Endothelial cell of umbilical vein (primary cell): Measurements from ENCODE around the gene RHOXF2. TPM values are rescaled to one million over a fixed set of nuclear protein-coding genes. Genes with fewer than 3 reads are reported as not detected.

ENCODE experiments used
- BruUV-seq: library from RNA; stranded (reverse); fragments of 400-500 nt; replicated peaks from 2 replicates; lab custom pipeline; 2021; lab: Mats Ljungman, UMichigan
- CTCF ChIA-PET: fragments of 300-600, 350-600 bp; sonication (Branson Sonifier 250); formaldehyde crosslinking; loops from one replicate; lab custom pipeline; 2021; ENCODE audit warnings: antibody characterized with exemption, inconsistent platforms; lab: Charles Lee
- POLR2A ChIA-PET: fragments of 300-600, 350-600 bp; sonication (Branson Sonifier 250); formaldehyde crosslinking; loops from one replicate; lab custom pipeline; 2021; ENCODE audit warnings: antibody characterized with exemption, inconsistent platforms; lab: Charles Lee
- DNase-seq: peaks from one replicate; pipeline ENCODE4 v3.0.0-alpha.2; 2011; ENCODE audit warnings: low read depth, low spot score
- FAIRE-seq: peaks from 2 replicates; lab custom pipeline; 2011; peaks lifted over from hg19 to GRCh38; lab: Jason Lieb, UNC
- H2AFZ ChIP-seq: 2 replicates; pipeline ENCODE4 v1.6.0; 2012; ENCODE audit warnings: low read depth, low read length, control low read depth, inconsistent platforms
- H3K27ac ChIP-seq: 2 replicates; pipeline ENCODE4 v1.5.1; 2011; ENCODE audit warnings: low read depth, mild to moderate bottlenecking, control low read depth, low read length, moderate library complexity; ENCODE audit not compliant: insufficient read depth
- H3K27me3 ChIP-seq, 2 experiments: 2 replicates each; pipeline versions ENCODE4 v1.6.0 to v1.6.1; 2011; ENCODE audit warnings: low read length in 2 of 2, mixed read lengths in 1 of 2; ENCODE audit not compliant: control insufficient read depth in 2 of 2, insufficient read depth in 2 of 2
- H3K36me3 ChIP-seq, 2 experiments: 2 replicates in 1 of 2; 3 replicates in 1 of 2; pipeline ENCODE4 v1.5.1; 2011; ENCODE audit warnings: low read length in 2 of 2, mild to moderate bottlenecking in 1 of 2, moderate library complexity in 1 of 2; ENCODE audit not compliant: control insufficient read depth in 2 of 2, insufficient read depth in 2 of 2; ENCODE audit errors: extremely low read depth in 1 of 2
- H3K4me1 ChIP-seq: 3 replicates; pipeline ENCODE4 v1.5.1; 2011; ENCODE audit warnings: mild to moderate bottlenecking, low read length; ENCODE audit not compliant: control insufficient read depth, insufficient read depth; ENCODE audit errors: extremely low read depth
- H3K4me2 ChIP-seq: 2 replicates; pipeline ENCODE4 v1.6.1; 2011; ENCODE audit warnings: low read length, control low read depth, mixed read lengths; ENCODE audit not compliant: insufficient read depth
- H3K4me3 ChIP-seq, 3 experiments: fragments of 200-600 bp in 1 of 3; sonication (generic), shearing (Covaris generic) in 1 of 3; replicated peaks in 1 of 3; 2 replicates each; pipeline ENCODE4 v1.5.1; 2011 to 2016; ENCODE audit warnings: control low read depth in 3 of 3, low read length in 3 of 3, mild to moderate bottlenecking in 2 of 3, inconsistent platforms in 1 of 3, low read depth in 1 of 3, moderate library complexity in 1 of 3; ENCODE audit not compliant: insufficient read depth in 1 of 3
- H3K79me2 ChIP-seq: 2 replicates; pipeline ENCODE4 v1.6.0; 2012; ENCODE audit warnings: low read length, inconsistent platforms; ENCODE audit not compliant: control insufficient read depth, insufficient read depth
- H3K9ac ChIP-seq: replicated peaks from 2 replicates; pipeline ENCODE3; 2011; ENCODE audit warnings: low read length, control low read depth; ENCODE audit not compliant: insufficient read depth; ENCODE audit errors: extremely low read depth
- H3K9me1 ChIP-seq: replicated peaks from 3 replicates; pipeline ENCODE4 v1.6.0; 2011; ENCODE audit warnings: mild to moderate bottlenecking, low read length; ENCODE audit not compliant: control insufficient read depth, insufficient read depth; ENCODE audit errors: extremely low read depth
- H3K9me3 ChIP-seq: replicated peaks from 2 replicates; pipeline ENCODE4 v1.5.1; 2012; ENCODE audit warnings: low read length, inconsistent platforms; ENCODE audit not compliant: control insufficient read depth, insufficient read depth
- H4K20me1 ChIP-seq: replicated peaks from 2 replicates; pipeline ENCODE3; 2011; ENCODE audit warnings: mild to moderate bottlenecking, low read length; ENCODE audit not compliant: control insufficient read depth, insufficient read depth; ENCODE audit errors: extremely low read depth
- EZH2 ChIP-seq: IDR thresholded peaks from 2 replicates; pipeline ENCODE4 v1.6.1; 2012; ENCODE audit warnings: borderline replicate concordance, low read depth, mild to moderate bottlenecking, moderate library complexity, low read length, inconsistent platforms; ENCODE audit not compliant: severe bottlenecking
- FOS ChIP-seq: IDR thresholded peaks from 2 replicates; pipeline ENCODE4 v1.6.1; 2011; ENCODE audit warnings: mild to moderate bottlenecking, low read length, moderate library complexity, borderline replicate concordance; ENCODE audit not compliant: insufficient read depth
- GATA2 ChIP-seq: IDR thresholded peaks from 2 replicates; pipeline ENCODE4 v1.7.0; 2011; ENCODE audit warnings: low read depth, mild to moderate bottlenecking, moderate library complexity, mixed read lengths, low read length; ENCODE audit not compliant: insufficient read length, insufficient read depth
- JUN ChIP-seq: IDR thresholded peaks from 2 replicates; pipeline ENCODE4 v1.6.1; 2011; ENCODE audit warnings: borderline replicate concordance, low read depth; ENCODE audit not compliant: insufficient read length, insufficient read depth
- MYC ChIP-seq: IDR thresholded peaks from one replicate; pipeline ENCODE4 v1.6.1; 2011; ENCODE audit warnings: mild to moderate bottlenecking, low read depth, low read length
- POLR2A ChIP-seq: IDR thresholded peaks from 2 replicates; pipeline ENCODE4 v1.6.1; 2012; ENCODE audit warnings: low read depth, mild to moderate bottlenecking, control low read depth, low read length
- POLR2AphosphoS5 ChIP-seq: IDR thresholded peaks from 2 replicates; pipeline ENCODE4 v1.6.1; 2012; ENCODE audit warnings: low read depth, mild to moderate bottlenecking, control low read depth, low read length, moderate library complexity; ENCODE audit not compliant: insufficient read depth
- dilution Hi-C: fragments of 300-500 bp; cut with MboI; formaldehyde crosslinking; loops from one replicate; pipeline ENCODE4 v1.15.0; 2019; ENCODE audit warnings: low sequenced_read_pairs; ENCODE audit not compliant: extremely low pct_ligation_motif_present
- intact Hi-C: fragments of 100-400 bp; cut with micrococcal nuclease; formaldehyde crosslinking; loops from one replicate; pipeline ENCODE4 v1.10.0; 2022
- polyA plus RNA-seq, 4 experiments: library from polyadenylated mRNA; depleted of rRNA in 3 of 4; stranded (reverse) in 3 of 4; unstranded in 1 of 4; fragments of >200 nt; gene quantifications; 2 replicates each; pipeline versions ENCODE4 v1.2.1 to v1.2.3, GENCODE V29; 2011 to 2012; ENCODE audit warnings: missing spikeins in 1 of 4
- total RNA-seq: library from RNA; stranded (reverse); gene quantifications from 2 replicates; pipeline ENCODE4 v1.2.3, GENCODE V29; 2021

The RHOXF2 gene
- total and polyA plus RNA-seq, 2 donors (not counting 3 experiments of a cell fraction or from before 2014, with no cell fraction given), result not detected

DNA sequence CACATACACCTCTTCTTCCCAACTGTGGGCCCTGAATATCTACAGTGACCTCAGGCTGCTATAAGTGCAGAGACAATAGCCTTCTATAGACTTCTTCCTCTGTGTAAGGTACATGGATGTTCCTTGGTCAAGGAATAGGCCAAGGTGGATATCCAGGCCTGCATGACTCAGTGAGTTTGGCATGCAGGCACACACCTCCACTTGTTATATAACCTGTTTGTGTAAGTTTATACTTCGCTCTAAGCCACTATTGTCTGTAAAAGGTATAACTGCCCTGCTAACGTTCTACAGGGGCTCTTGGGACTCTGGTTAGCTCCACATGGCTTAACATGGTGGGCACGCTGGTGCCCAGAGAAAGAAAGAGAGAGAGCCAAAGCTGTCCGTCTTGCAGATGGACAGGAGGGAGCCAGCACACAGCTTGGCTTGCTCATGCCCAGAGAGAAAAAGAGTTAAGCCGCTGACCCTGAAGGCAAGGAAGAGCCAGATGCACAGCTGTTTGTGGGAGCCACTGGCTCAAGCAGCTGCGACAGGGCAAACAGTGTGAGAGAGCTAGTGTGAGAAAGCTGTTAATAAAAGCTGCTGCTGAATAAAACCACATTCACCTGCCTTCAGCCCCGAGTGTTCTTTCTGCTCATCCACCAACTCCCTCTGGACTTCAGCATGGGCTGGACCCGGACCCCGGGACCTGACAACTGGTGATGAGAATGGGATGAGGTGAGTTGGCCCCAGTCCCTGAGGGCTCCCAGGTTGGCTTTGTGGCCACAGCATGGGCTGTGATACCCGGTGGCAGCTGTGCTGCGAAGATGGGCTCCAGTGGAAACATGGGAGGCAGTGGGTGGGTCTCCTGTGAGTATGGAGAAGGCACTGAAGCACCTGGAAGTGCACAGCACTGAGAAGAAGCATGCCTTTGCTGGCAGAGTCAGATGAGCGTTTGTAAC is 47.7 kb downstream of the RHOXF2 start:
- Histone ChIP-seq H3K27me3 (peaks cover 0 to 1% of the 10 kb centered on the region in 2 experiments), H3K79me2 (no peaks in the 10 kb centered on the region), H3K9ac (no peak overlapping the region), H2AFZ (no peak overlapping the region), H3K36me3 (no peaks in the 10 kb centered on the region), H3K9me1 (no peaks in the 10 kb centered on the region), H3K4me3 (no peak overlapping the region), H3K4me1 (no peaks in the 10 kb centered on the region), H3K27ac (no peak overlapping the region), H3K9me3 (no peaks in the 10 kb centered on the region), H4K20me1 (no peaks in the 10 kb centered on the region), H3K4me2 (no peak overlapping the region)
- FAIRE-seq (no peak), DNase-seq (no peak)
- no TSS peak for BruUV-seq
- TF ChIP-seq EZH2, result no peak
- no peak for TF ChIP-seq POLR2AphosphoS5
- no peak for TF ChIP-seq MYC
- no peak for TF ChIP-seq POLR2A
- no peak for TF ChIP-seq FOS
- TF ChIP-seq GATA2, result no peak
- TF ChIP-seq JUN, result no peak
- dilution Hi-C loops, result no loop called here
- intact Hi-C loops, result no loop called here
- ChIA-PET POLR2A (no interaction called here), CTCF (interaction anchor here (2.8 kb wide), 1 partner anchor 8 kb away, joined by 19 read pairs; no protein-coding TSS in a partner anchor)
